Naive thymus-derived CD4-positive, alpha-beta T cell (primary cell): Measurements from ENCODE around the gene P2RY2. TPM values are rescaled to one million over a fixed set of nuclear protein-coding genes. Genes with fewer than 3 reads are reported as not detected.

Source experiments
- ATAC-seq: fragments of 150-1000 bp; cut with Tn5 transposase; 2 replicates; pipeline ENCODE4 v1.10.0; 2021; ENCODE audit warnings: mild to moderate bottlenecking, moderate library complexity
- CTCF ChIA-PET: fragments of 350-600 bp; sonication (Branson Sonifier 250); formaldehyde crosslinking; loops from one replicate; lab custom pipeline; 2021; ENCODE audit warnings: antibody characterized with exemption; lab: Charles Lee
- POLR2A ChIA-PET: fragments of 350-600 bp; sonication (Branson Sonifier 250); formaldehyde crosslinking; loops from one replicate; lab custom pipeline; 2021; ENCODE audit warnings: antibody characterized with exemption, inconsistent platforms; lab: Charles Lee
- DNase-seq, 9 donors: peaks; one replicate each; pipeline versions ENCODE4 v3.0.0 to v3.0.0-alpha.2; 2020 to 2022; ENCODE audit warnings: mixed read lengths in 1 of 9
- H3K27ac ChIP-seq: one replicate; pipeline ENCODE4 v1.7.0; 2013; ENCODE audit warnings: mild to moderate bottlenecking, low read depth, low read length, moderate library complexity
- H3K27me3 ChIP-seq, 2 donors: one replicate each; pipeline ENCODE4 v1.7.0; 2013; ENCODE audit warnings: low read length in 2 of 2, mild to moderate bottlenecking in 2 of 2, moderate library complexity in 2 of 2; ENCODE audit not compliant: control insufficient read depth in 2 of 2, insufficient read depth in 2 of 2
- H3K36me3 ChIP-seq, 3 experiments: 1 replicate in 2 of 3; 2 replicates in 1 of 3; pipeline ENCODE4 v1.7.0; 2013; ENCODE audit warnings: low read length in 3 of 3, mild to moderate bottlenecking in 3 of 3, moderate library complexity in 1 of 3; ENCODE audit not compliant: insufficient read depth in 3 of 3, control insufficient read depth in 2 of 3
- H3K4me1 ChIP-seq, 2 donors: one replicate each; pipeline ENCODE4 v1.7.0; 2013; ENCODE audit warnings: low read length in 2 of 2, mild to moderate bottlenecking in 2 of 2, moderate library complexity in 1 of 2; ENCODE audit not compliant: control insufficient read depth in 2 of 2, insufficient read depth in 2 of 2
- H3K4me3 ChIP-seq: 2 replicates; pipeline ENCODE4 v1.7.0; 2013; ENCODE audit warnings: mild to moderate bottlenecking, low read length
- H3K9me3 ChIP-seq, 3 experiments: 1 replicate in 2 of 3; 2 replicates in 1 of 3; pipeline ENCODE4 v1.7.0; 2013; ENCODE audit warnings: low read length in 3 of 3; ENCODE audit not compliant: control insufficient read depth in 2 of 3
- H3K27ac Mint-ChIP-seq, 9 donors: one replicate each; pipeline ENCODE4 v1.8.0; 2020 to 2022; ENCODE audit warnings: mixed read lengths in 9 of 9, mild to moderate bottlenecking in 8 of 9, moderate library complexity in 5 of 9, inconsistent platforms in 2 of 9
- H3K27me3 Mint-ChIP-seq, 5 donors: one replicate each; pipeline ENCODE4 v1.8.0; 2021 to 2022; ENCODE audit warnings: mixed read lengths in 5 of 5, mild to moderate bottlenecking in 1 of 5
- H3K36me3 Mint-ChIP-seq, 5 donors: one replicate each; pipeline ENCODE4 v1.8.0; 2020 to 2022; ENCODE audit warnings: mixed read lengths in 5 of 5, mild to moderate bottlenecking in 3 of 5, inconsistent platforms in 1 of 5
- H3K4me1 Mint-ChIP-seq, 7 donors: one replicate each; pipeline ENCODE4 v1.8.0; 2020 to 2022; ENCODE audit warnings: mixed read lengths in 7 of 7, mild to moderate bottlenecking in 3 of 7, inconsistent platforms in 1 of 7
- H3K4me3 Mint-ChIP-seq, 10 donors: one replicate each; pipeline ENCODE4 v1.8.0; 2020 to 2022; ENCODE audit warnings: mild to moderate bottlenecking in 10 of 10, mixed read lengths in 10 of 10, moderate library complexity in 6 of 10, inconsistent platforms in 2 of 10
- H3K9me3 Mint-ChIP-seq, 11 donors: one replicate each; pipeline ENCODE4 v1.8.0; 2020 to 2022; ENCODE audit warnings: mixed read lengths in 11 of 11, mild to moderate bottlenecking in 4 of 11, inconsistent platforms in 1 of 11, moderate library complexity in 1 of 11
- intact Hi-C, 2 donors: fragments of 100-400 bp; cut with micrococcal nuclease; formaldehyde crosslinking; loops; one replicate each; pipeline ENCODE4 v1.15.1; 2023
- polyA plus RNA-seq, 2 donors: library from polyadenylated mRNA; unstranded; fragments of 300-500 nt; fragmentation: Illumina TruSeq; gene quantifications; one replicate each; pipeline ENCODE4 v1.2.3, GENCODE V29; 2021
- total RNA-seq, 6 experiments: library from RNA in 5 of 6; stranded (reverse) in 5 of 6; gene quantifications; 1 replicate in 5 of 6; 2 replicates in 1 of 6; pipeline ENCODE4 v1.2.3 and lab custom pipeline; 2021 to 2026

The P2RY2 gene
- total and polyA plus RNA-seq, 7 experiments from 2014 or later: 0.90 to 5.3 TPM; not detected in 5

DNA sequence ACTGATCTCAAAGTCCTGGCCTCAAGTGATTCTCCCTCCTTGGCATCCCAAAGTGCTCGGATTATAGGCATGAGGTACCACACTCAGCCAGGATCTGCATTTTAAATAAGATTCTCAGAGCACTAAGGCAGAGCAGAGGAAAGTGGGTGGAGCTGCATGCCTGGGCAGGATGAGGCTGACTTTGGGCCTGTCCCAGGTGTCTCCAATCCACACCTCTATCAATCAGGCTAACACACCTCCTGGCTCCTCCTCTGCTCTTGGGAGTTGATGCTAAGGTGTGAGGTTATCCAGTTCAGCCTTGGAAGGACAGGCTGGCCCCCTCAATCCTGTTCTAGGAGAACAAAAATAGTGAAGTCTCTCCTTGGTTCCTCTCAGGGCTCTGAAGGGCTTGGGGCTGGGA lies 30.2 kb upstream of the P2RY2 start:
- DNase-seq: no peak
- Histone ChIP-seq H3K27me3 (no peaks in the 10 kb centered on the region), H3K9me3 (no peaks in the 10 kb centered on the region), H3K4me1 (no peaks in the 10 kb centered on the region), H3K27ac (no peak overlapping the region), H3K4me3 (no peak overlapping the region), H3K36me3 (no peaks in the 10 kb centered on the region)
- POLR2A ChIA-PET: no interaction called here
- intact Hi-C loops: no loop called here
- no peak for ATAC-seq
- Mint-ChIP-seq H3K27me3 (peaks cover 5 to 24% (median 13%) of the 10 kb centered on the region in 5 donors), H3K27ac (no peak overlapping the region), H3K4me1 (peaks cover 0 to 10% (median 4%) of the 10 kb centered on the region in 7 donors), H3K36me3 (no peaks in the 10 kb centered on the region), H3K4me3 (no peak overlapping the region), H3K9me3 (no peaks in the 10 kb centered on the region)
- CTCF ChIA-PET: no interaction called here

GRCh38 chr11:73188301-73188700 lies 29.8 kb upstream of the P2RY2 start:
- Mint-ChIP-seq H3K36me3 (no peaks in the 10 kb centered on the region), H3K4me1 (peaks cover 0 to 10% (median 4%) of the 10 kb centered on the region in 7 donors), H3K4me3 (no peak overlapping the region), H3K9me3 (no peaks in the 10 kb centered on the region), H3K27ac (peak overlapping the region in 1 of 9 donors; percentile 21), H3K27me3 (peaks cover 5 to 21% (median 10%) of the 10 kb centered on the region in 5 donors)
- POLR2A ChIA-PET: no interaction called here
- Histone ChIP-seq H3K27me3 (no peaks in the 10 kb centered on the region), H3K27ac (no peak overlapping the region), H3K4me1 (no peaks in the 10 kb centered on the region), H3K4me3 (no peak overlapping the region), H3K36me3 (no peaks in the 10 kb centered on the region), H3K9me3 (no peaks in the 10 kb centered on the region)
- CTCF ChIA-PET: no interaction called here
- no peak for DNase-seq
- no peak for ATAC-seq
- intact Hi-C loops: no loop called here

GRCh38 chr11:73189315-73189714 lies 28.8 kb upstream of the P2RY2 start:
- peak; percentile 73 for ATAC-seq
- no peak overlapping the region for H3K27ac ChIP-seq
- H3K27me3 Mint-ChIP-seq: peaks cover 2 to 20% (median 8%) of the 10 kb centered on the region in 5 donors
- H3K36me3 Mint-ChIP-seq: no peaks in the 10 kb centered on the region
- no peaks in the 10 kb centered on the region for H3K36me3 ChIP-seq
- H3K4me3 Mint-ChIP-seq: no peak overlapping the region
- H3K9me3 ChIP-seq: no peaks in the 10 kb centered on the region
- H3K9me3 Mint-ChIP-seq: no peaks in the 10 kb centered on the region
- ChIA-PET POLR2A (no interaction called here), CTCF (interaction anchor here (1.2 to 1.4 kb wide), 2 partner anchors 8 to 13 kb away, joined by 3 to 4 read pairs; no protein-coding TSS in a partner anchor)
- no peak overlapping the region for H3K4me3 ChIP-seq
- H3K4me1 ChIP-seq: no peaks in the 10 kb centered on the region
- no peak for DNase-seq
- H3K4me1 Mint-ChIP-seq: peaks cover 0 to 10% (median 4%) of the 10 kb centered on the region in 7 donors
- intact Hi-C loops: no loop called here
- no peaks in the 10 kb centered on the region for H3K27me3 ChIP-seq
- peak overlapping the region in 1 of 9 donors; percentile 10 for H3K27ac Mint-ChIP-seq

GRCh38 chr11:73189723-73190556 lies 28.1 kb upstream of the P2RY2 start:
- H3K4me1 ChIP-seq: no peaks in the 10 kb centered on the region
- ChIA-PET CTCF (interaction anchor here (1.2 to 1.4 kb wide), 2 partner anchors 8 to 13 kb away, joined by 3 to 4 read pairs; no protein-coding TSS in a partner anchor), POLR2A (no interaction called here)
- H3K27ac ChIP-seq: no peak overlapping the region
- no peaks in the 10 kb centered on the region for H3K9me3 ChIP-seq
- no peaks in the 10 kb centered on the region for H3K9me3 Mint-ChIP-seq
- H3K27me3 ChIP-seq: no peaks in the 10 kb centered on the region
- peaks cover 0 to 18% (median 7%) of the 10 kb centered on the region in 5 donors for H3K27me3 Mint-ChIP-seq
- H3K27ac Mint-ChIP-seq: no peak overlapping the region
- H3K4me3 ChIP-seq: no peak overlapping the region
- H3K4me1 Mint-ChIP-seq: peaks cover 0 to 9% (median 4%) of the 10 kb centered on the region in 7 donors
- DNase-seq (no peak), ATAC-seq (no peak)
- no peaks in the 10 kb centered on the region for H3K36me3 Mint-ChIP-seq
- no peaks in the 10 kb centered on the region for H3K36me3 ChIP-seq
- intact Hi-C loops: no loop called here
- no peak overlapping the region for H3K4me3 Mint-ChIP-seq

DNA sequence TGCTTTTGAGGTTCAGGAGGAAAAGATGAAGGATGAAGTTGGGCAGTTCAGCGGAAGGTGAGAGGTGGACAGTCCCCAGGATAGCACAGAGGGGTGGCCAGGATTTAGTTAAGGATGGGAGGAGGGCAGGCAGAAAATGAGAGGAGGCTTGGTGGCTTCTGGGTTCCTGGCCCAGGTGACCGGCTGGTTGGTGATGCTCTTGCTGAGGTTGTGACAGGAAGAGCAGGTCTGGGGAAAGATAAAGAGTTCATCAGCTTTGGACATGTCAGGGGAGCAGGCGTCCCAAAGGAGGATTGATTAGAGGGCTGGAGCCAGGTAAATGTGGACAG lies 27.6 kb upstream of the P2RY2 start:
- H3K27me3 ChIP-seq: no peaks in the 10 kb centered on the region
- no peaks in the 10 kb centered on the region for H3K4me1 ChIP-seq
- Mint-ChIP-seq H3K27ac (peak overlapping the region in 1 of 9 donors; percentile 17), H3K27me3 (peaks cover 0 to 14% (median 7%) of the 10 kb centered on the region in 5 donors), H3K4me3 (no peak overlapping the region), H3K4me1 (peaks cover 0 to 5% (median 0%) of the 10 kb centered on the region in 7 donors), H3K36me3 (no peaks in the 10 kb centered on the region), H3K9me3 (no peaks in the 10 kb centered on the region)
- no peaks in the 10 kb centered on the region for H3K36me3 ChIP-seq
- intact Hi-C loops: no loop called here
- ChIA-PET POLR2A (no interaction called here), CTCF (interaction anchor here (1.4 kb wide), 1 partner anchor 14 kb away, joined by 4 read pairs; no protein-coding TSS in a partner anchor)
- no peak overlapping the region for H3K27ac ChIP-seq
- H3K4me3 ChIP-seq: no peak overlapping the region
- H3K9me3 ChIP-seq: no peaks in the 10 kb centered on the region
- DNase-seq (no peak), ATAC-seq (no peak)

DNA sequence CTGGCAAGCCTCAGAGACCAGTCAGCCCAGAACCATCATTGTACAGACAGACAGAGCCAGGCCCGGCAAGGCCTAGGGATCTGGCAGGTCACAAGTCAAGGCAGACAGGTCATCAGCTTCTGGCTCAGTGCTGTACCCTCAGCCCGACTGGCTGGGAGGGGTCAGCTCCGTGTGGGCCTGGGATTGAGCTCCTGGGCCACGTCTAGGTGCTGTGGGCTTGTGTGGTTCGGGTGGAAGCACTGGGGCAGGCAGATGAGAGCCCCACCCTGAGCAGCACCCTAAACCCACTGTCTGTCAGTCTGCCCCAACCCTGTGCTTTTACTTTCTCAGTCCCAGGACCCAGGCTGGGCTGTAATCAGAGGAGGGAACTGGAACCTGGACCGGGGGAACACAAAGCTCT lies 26.9 kb upstream of the P2RY2 start:
- no peak overlapping the region for H3K27ac ChIP-seq
- POLR2A ChIA-PET: interaction anchor here (0.6 kb wide), 1 partner anchor 70 kb away, joined by 3 read pairs; no protein-coding TSS in a partner anchor
- H3K9me3 ChIP-seq: no peaks in the 10 kb centered on the region
- no peak overlapping the region for H3K4me3 ChIP-seq
- no peaks in the 10 kb centered on the region for H3K27me3 ChIP-seq
- intact Hi-C loops: no loop called here
- H3K36me3 Mint-ChIP-seq: no peaks in the 10 kb centered on the region
- H3K36me3 ChIP-seq: no peaks in the 10 kb centered on the region
- peaks cover 0 to 11% (median 7%) of the 10 kb centered on the region in 5 donors for H3K27me3 Mint-ChIP-seq
- ATAC-seq: no peak
- no peak for DNase-seq
- no peaks in the 10 kb centered on the region for H3K9me3 Mint-ChIP-seq
- CTCF ChIA-PET: no interaction called here
- H3K27ac Mint-ChIP-seq: no peak overlapping the region
- no peaks in the 10 kb centered on the region for H3K4me1 ChIP-seq
- no peak overlapping the region for H3K4me3 Mint-ChIP-seq
- peaks cover 0 to 3% (median 0%) of the 10 kb centered on the region in 7 donors for H3K4me1 Mint-ChIP-seq
